Activated CD4-positive, alpha-beta T cell treated with anti-CD3 and anti-CD28 coated beads, Interleukin-2, amount 10 ng/mL, durations not matched to agents 7 days and 5 days (primary cell): ENCODE measurements around the gene SMURF2. TPM values are rescaled to one million over a fixed set of nuclear protein-coding genes. Genes with fewer than 3 reads are reported as not detected.
"Not testable (repeated sequence)": the region's sequence is repeated elsewhere in the genome, so short reads cannot be mapped to it uniquely, and the experiment has no call there.

Experiments used
- CTCF ChIA-PET: fragments of 350-600 bp; sonication (Branson Sonifier 250); formaldehyde crosslinking; loops from one replicate; lab custom pipeline; 2021; ENCODE audit warnings: antibody characterized with exemption; lab: Charles Lee
- POLR2A ChIA-PET: fragments of 350-600 bp; sonication (Branson Sonifier 250); formaldehyde crosslinking; loops from one replicate; lab custom pipeline; 2021; ENCODE audit warnings: antibody characterized with exemption; lab: Charles Lee
- DNase-seq: peaks from one replicate; pipeline ENCODE4 v3.0.0-alpha.2; 2020
- H3K27ac Mint-ChIP-seq: one replicate; pipeline ENCODE4 v1.8.0; 2021; ENCODE audit warnings: mild to moderate bottlenecking, moderate library complexity, mixed read lengths
- H3K27me3 Mint-ChIP-seq: one replicate; pipeline ENCODE4 v1.8.0; 2021; ENCODE audit warnings: mixed read lengths
- H3K36me3 Mint-ChIP-seq: one replicate; pipeline ENCODE4 v1.8.0; 2021; ENCODE audit warnings: low read depth, mixed read lengths
- H3K4me1 Mint-ChIP-seq: one replicate; pipeline ENCODE4 v1.8.0; 2021; ENCODE audit warnings: mixed read lengths
- H3K4me3 Mint-ChIP-seq: one replicate; pipeline ENCODE4 v1.8.0; 2021; ENCODE audit warnings: mild to moderate bottlenecking, moderate library complexity, mixed read lengths
- H3K9me3 Mint-ChIP-seq: one replicate; pipeline ENCODE4 v1.8.0; 2021; ENCODE audit warnings: mixed read lengths
- total RNA-seq, 2 experiments: library from RNA; stranded (reverse); gene quantifications; one replicate each; pipeline ENCODE4 v1.2.3, GENCODE V29; 2021

The SMURF2 gene
- total RNA-seq, 2 experiments from 2014 or later: 17.4 to 18.2 TPM

- DNase-seq: no peak
- H3K9me3 Mint-ChIP-seq: no peaks in the 10 kb centered on the region
- ChIA-PET POLR2A (interaction anchor here (0.6 kb wide), 1 partner anchor 47 kb away, joined by 3 read pairs; no protein-coding TSS in a partner anchor), CTCF (interaction anchor here (1.0 kb wide), 2 partner anchors 14 to 51 kb away, joined by 3 to 4 read pairs; no protein-coding TSS in a partner anchor)
- peaks cover 37% of the 10 kb centered on the region for H3K4me1 Mint-ChIP-seq
- peaks cover 6% of the 10 kb centered on the region for H3K36me3 Mint-ChIP-seq
- peak overlapping the region; percentile 94 for H3K4me3 Mint-ChIP-seq
- H3K27ac Mint-ChIP-seq: peak overlapping the region; percentile 89
- no peaks in the 10 kb centered on the region for H3K27me3 Mint-ChIP-seq
Observed at GRCh38 chr17:64661726-64661975, 456 bp downstream of the SMURF2 start.

DNA sequence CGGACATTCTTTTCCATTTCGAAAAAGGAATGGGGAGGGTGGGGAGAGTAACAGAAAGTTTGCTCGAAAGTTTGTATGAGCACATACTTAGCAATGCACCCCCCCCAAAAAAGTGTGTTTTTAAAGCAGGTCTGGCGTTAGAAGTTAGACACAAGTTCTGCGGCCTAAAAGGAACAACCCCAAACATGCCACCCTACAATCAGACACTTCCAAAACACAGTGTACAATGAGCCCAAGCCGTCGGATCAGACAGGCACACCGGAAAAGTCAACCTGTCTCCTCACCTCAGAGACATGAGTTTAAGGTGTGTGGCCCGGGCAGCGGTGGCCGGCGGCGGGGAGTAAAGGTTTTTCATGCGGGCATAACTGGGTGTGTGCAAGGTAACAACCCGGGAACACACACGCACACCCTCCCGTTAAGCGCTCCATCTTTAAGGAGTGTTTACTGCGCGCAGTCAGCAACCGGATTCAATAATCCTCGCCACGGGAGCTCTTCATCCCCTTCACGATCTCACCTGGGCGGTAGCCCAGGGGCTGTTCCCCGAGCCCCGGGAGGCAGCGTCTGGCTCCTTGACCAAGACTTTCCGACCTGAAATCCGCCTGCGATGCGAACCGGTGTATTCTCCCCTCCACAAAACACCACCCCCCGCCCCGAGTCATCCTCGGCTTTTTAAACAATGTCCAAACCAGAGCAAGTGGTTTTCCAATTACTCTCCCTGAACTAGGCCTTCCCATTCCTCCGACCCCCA lies 955 bp downstream of the SMURF2 start:
- POLR2A ChIA-PET: interaction anchor here (0.6 kb wide), 1 partner anchor 48 kb away, joined by 3 read pairs; no protein-coding TSS in a partner anchor
- peak; percentile 31 for DNase-seq
- Mint-ChIP-seq H3K4me1 (peaks cover 37% of the 10 kb centered on the region), H3K4me3 (peak overlapping the region; percentile 94), H3K27ac (peak overlapping the region; percentile 89)
- CTCF ChIA-PET: interaction anchor here (1.0 kb wide), 1 partner anchor 52 kb away, joined by 4 read pairs; no protein-coding TSS in a partner anchor
- H3K27me3 Mint-ChIP-seq, H3K36me3 Mint-ChIP-seq, H3K9me3 Mint-ChIP-seq: not testable (repeated sequence)

- CTCF ChIA-PET, POLR2A ChIA-PET, DNase-seq, H3K27me3 Mint-ChIP-seq, H3K9me3 Mint-ChIP-seq: not testable (repeated sequence)
- peaks cover 12% of the 10 kb centered on the region for H3K36me3 Mint-ChIP-seq
- H3K4me3 Mint-ChIP-seq: peak overlapping the region; percentile 94
- peak overlapping the region; percentile 89 for H3K27ac Mint-ChIP-seq
- peaks cover 37% of the 10 kb centered on the region for H3K4me1 Mint-ChIP-seq
Observed at GRCh38 chr17:64660195-64660977, 1.7 kb downstream of the SMURF2 start.

DNA sequence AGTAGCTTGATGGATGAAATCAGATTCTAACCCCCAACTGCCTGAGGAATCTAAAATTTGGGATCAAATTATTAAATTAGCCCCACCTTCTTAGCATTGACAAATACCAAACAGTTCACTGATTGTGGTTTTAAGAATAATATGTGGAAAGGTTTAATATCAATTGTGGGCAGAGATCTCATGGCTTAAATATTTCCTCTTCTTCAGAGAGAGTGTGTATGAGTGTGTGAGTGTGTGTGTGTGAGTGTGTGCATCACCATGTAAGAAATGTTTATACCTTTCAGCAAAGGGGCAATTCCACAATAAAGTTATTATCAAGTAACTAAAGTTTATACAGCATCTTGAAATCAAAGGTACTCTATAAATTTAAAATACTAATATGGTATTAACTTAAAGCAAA lies 3.2 kb downstream of the SMURF2 start:
- Mint-ChIP-seq H3K4me3 (no peak overlapping the region), H3K4me1 (peaks cover 37% of the 10 kb centered on the region), H3K27me3 (no peaks in the 10 kb centered on the region), H3K27ac (no peak overlapping the region), H3K9me3 (peaks cover 6% of the 10 kb centered on the region), H3K36me3 (peaks cover 12% of the 10 kb centered on the region)
- POLR2A ChIA-PET: no interaction called here
- no peak for DNase-seq
- CTCF ChIA-PET: no interaction called here

- no peak for DNase-seq
- peaks cover 15% of the 10 kb centered on the region for H3K36me3 Mint-ChIP-seq
- no peak overlapping the region for H3K4me3 Mint-ChIP-seq
- CTCF ChIA-PET: interaction anchor here (0.6 to 1.6 kb wide), 4 partner anchors 8 to 919 kb away, joined by 3 to 5 read pairs (median 3); no protein-coding TSS in a partner anchor
- peaks cover 6% of the 10 kb centered on the region for H3K9me3 Mint-ChIP-seq
- peaks cover 45% of the 10 kb centered on the region for H3K4me1 Mint-ChIP-seq
- POLR2A ChIA-PET: no interaction called here
- no peak overlapping the region for H3K27ac Mint-ChIP-seq
- H3K27me3 Mint-ChIP-seq: no peaks in the 10 kb centered on the region
Observed at GRCh38 chr17:64657610-64658125, 4.4 kb downstream of the SMURF2 start.

DNA sequence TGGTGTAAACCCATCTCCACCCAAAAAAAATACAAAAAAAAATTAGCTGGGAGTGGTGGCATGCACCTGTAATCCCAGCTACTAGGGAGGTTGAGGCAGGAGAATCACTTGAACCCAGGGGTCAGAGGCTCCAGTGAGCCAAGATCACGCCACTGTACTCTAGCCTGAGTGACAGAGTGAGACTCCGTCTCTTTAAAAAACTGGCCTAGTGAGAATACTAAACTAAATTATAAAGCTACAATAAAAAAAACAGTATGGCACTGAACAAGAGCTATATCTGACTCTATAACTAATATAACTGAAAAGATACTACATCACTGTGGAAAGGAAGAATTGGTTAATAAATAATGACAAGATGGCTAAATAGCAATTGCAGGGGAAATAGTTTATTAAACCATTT lies 6.4 kb downstream of the SMURF2 start:
- CTCF ChIA-PET: interaction anchor here (1.3 to 1.7 kb wide), 2 partner anchors 15 to 165 kb away, joined by 3 to 4 read pairs; no protein-coding TSS in a partner anchor

DNA sequence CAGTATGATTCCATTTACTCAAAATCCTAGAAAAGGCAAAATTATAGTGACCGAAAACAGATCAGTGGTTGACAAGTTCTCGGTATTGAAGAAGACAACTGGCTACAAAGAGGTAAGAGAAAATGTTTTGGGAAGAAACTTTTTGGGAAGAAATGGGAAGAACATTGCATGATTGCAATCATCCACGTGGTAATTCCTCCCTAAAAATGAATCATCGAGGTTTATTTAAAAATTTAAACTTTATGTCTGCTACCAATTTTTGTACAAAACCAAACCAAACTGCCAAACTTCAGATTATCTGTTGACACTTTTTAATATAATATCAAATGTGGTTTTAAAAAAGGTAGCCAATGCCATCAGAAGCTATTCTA lies 8.1 kb downstream of the SMURF2 start:
- ChIA-PET CTCF (no interaction called here), POLR2A (no interaction called here)
- Mint-ChIP-seq H3K4me3 (no peak overlapping the region), H3K9me3 (peaks cover 6% of the 10 kb centered on the region), H3K4me1 (peaks cover 32% of the 10 kb centered on the region), H3K36me3 (peaks cover 14% of the 10 kb centered on the region), H3K27me3 (no peaks in the 10 kb centered on the region), H3K27ac (no peak overlapping the region)
- no peak for DNase-seq

More for the DNA sequence above, 6.4 kb downstream of the SMURF2 start:
- Mint-ChIP-seq H3K9me3 (peaks cover 6% of the 10 kb centered on the region), H3K36me3 (peaks cover 11% of the 10 kb centered on the region), H3K27me3 (no peaks in the 10 kb centered on the region), H3K27ac (no peak overlapping the region), H3K4me1 (peaks cover 40% of the 10 kb centered on the region), H3K4me3 (no peak overlapping the region)
- POLR2A ChIA-PET: interaction anchor here (0.6 kb wide), 1 partner anchor 487 kb away, joined by 4 read pairs; no protein-coding TSS in a partner anchor
- no peak for DNase-seq

DNA sequence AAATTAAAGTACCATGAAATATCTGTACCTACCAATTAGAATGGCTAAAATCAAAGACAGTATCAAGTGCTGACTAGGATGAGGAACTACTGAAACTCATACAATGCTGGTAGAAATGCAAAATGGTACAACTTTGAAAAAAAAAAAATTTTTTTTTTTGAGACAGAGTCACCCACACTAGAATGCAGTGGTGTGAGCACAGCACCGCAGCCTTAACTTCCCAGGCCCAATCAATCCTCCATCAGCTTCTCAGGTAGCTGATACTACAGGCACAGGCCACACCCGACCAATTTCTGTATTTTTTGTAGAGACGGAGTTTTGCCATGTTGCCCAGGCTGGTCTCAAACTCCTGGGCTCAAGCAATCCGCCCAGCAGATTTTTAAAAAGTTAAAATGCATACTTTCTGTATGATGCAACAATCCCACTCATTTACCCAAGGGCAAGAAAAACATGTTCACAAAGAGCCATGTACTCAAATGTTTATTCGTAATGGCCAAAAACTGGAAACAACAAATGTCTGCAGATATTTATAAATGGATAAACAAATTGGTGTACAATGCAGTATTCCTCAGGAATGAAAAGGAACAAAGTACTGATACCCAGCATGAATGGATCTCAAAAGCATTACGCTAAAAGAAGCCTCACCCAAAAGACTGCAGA lies 8.7 kb downstream of the SMURF2 start:
- ChIA-PET CTCF (no interaction called here), POLR2A (no interaction called here)
- Mint-ChIP-seq H3K27me3 (no peaks in the 10 kb centered on the region), H3K4me1 (peaks cover 34% of the 10 kb centered on the region), H3K27ac (no peak overlapping the region), H3K4me3 (no peak overlapping the region), H3K9me3 (peaks cover 6% of the 10 kb centered on the region), H3K36me3 (peaks cover 14% of the 10 kb centered on the region)
- no peak for DNase-seq

- H3K27me3 Mint-ChIP-seq: no peaks in the 10 kb centered on the region
- peaks cover 19% of the 10 kb centered on the region for H3K36me3 Mint-ChIP-seq
- no peak overlapping the region for H3K27ac Mint-ChIP-seq
- H3K4me3 Mint-ChIP-seq: no peak overlapping the region
- CTCF ChIA-PET: interaction anchor here (1.2 kb wide), 2 partner anchors 115 to 155 kb away, joined by 3 to 4 read pairs; partner anchors contain the start of gene POLG2
- POLR2A ChIA-PET: no interaction called here
- DNase-seq: no peak
- H3K9me3 Mint-ChIP-seq: peaks cover 6% of the 10 kb centered on the region
- H3K4me1 Mint-ChIP-seq: peaks cover 29% of the 10 kb centered on the region
Observed at GRCh38 chr17:64651889-64652288, 10.2 kb downstream of the SMURF2 start.

- Mint-ChIP-seq H3K27ac (no peak overlapping the region), H3K4me3 (no peak overlapping the region), H3K27me3 (no peaks in the 10 kb centered on the region), H3K4me1 (peaks cover 26% of the 10 kb centered on the region), H3K36me3 (peaks cover 17% of the 10 kb centered on the region), H3K9me3 (no peaks in the 10 kb centered on the region)
- CTCF ChIA-PET: interaction anchor here (0.9 to 1.3 kb wide), 3 partner anchors 149 to 231 kb away, joined by 3 to 4 read pairs (median 3); no protein-coding TSS in a partner anchor
- POLR2A ChIA-PET: no interaction called here
- DNase-seq: no peak
Observed at GRCh38 chr17:64648234-64648633, 13.9 kb downstream of the SMURF2 start.

GRCh38 chr17:64647817-64648216 lies 14.3 kb downstream of the SMURF2 start:
- Mint-ChIP-seq H3K4me1 (peaks cover 23% of the 10 kb centered on the region), H3K36me3 (peaks cover 15% of the 10 kb centered on the region)

DNA sequence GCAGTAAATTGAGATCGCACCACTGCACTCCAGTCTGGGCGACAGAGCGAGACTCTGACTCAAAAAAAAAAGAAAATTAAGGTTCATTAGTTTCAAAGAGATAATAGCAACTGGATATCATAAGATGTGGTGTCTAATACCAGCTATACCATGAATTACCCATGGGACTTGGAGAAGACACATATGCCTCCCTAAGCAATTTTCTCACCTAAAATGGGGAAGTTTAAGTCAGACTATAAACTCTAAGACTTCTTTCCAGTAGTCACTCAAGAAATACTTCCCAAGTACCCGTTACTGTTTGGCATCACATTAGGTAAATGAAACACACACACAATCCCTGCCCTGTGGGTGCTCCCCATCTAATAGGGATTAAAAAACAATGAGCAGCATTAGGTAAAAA lies 22.6 kb downstream of the SMURF2 start:
- DNase-seq: no peak
- no peaks in the 10 kb centered on the region for H3K27me3 Mint-ChIP-seq
- peaks cover 22% of the 10 kb centered on the region for H3K4me1 Mint-ChIP-seq
- no peaks in the 10 kb centered on the region for H3K9me3 Mint-ChIP-seq
- H3K4me3 Mint-ChIP-seq: no peak overlapping the region
- peaks cover 15% of the 10 kb centered on the region for H3K36me3 Mint-ChIP-seq
- no peak overlapping the region for H3K27ac Mint-ChIP-seq
- ChIA-PET CTCF (no interaction called here), POLR2A (no interaction called here)

More at GRCh38 chr17:64647817-64648216, 14.3 kb downstream of the SMURF2 start:
- H3K27me3 Mint-ChIP-seq: no peaks in the 10 kb centered on the region
- ChIA-PET CTCF (interaction anchor here (0.9 to 1.3 kb wide), 3 partner anchors 149 to 231 kb away, joined by 3 to 4 read pairs (median 3); no protein-coding TSS in a partner anchor), POLR2A (no interaction called here)
- H3K9me3 Mint-ChIP-seq: no peaks in the 10 kb centered on the region
- no peak overlapping the region for H3K4me3 Mint-ChIP-seq
- DNase-seq: no peak
- no peak overlapping the region for H3K27ac Mint-ChIP-seq
